ENCODE results near the gene NFATC1.

The NFATC1 gene

DNA sequence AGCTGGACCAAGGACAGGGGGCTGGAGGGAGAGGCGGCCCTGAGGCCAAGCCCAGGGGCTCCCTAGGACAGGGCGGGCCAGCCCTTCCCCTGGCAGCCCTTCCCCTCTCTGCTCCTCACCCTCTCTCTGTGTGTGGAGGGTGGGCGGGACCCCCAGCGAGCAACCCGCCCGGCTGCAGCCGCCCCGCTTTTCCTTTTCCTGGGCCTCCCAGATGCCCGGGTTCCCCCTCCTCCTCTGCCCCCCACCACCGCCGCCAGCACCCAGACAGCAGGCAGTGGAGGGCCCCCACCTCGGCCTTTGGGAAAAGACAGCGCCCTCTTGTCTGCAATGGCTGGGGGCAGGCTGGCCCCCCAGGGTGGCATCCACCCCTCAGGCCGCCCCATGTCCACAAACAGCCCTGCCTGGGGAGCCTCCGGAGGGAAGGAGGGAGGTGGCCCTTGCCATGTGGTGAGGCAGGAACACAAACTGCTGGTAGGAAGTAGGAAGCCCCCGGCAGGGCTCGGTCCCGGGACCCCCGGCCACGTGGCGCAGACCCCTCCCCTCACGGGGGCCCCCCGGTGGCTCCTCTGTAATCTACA, 148.7 kb downstream of the NFATC1 start:
- DNase-seq = no peak

DNA sequence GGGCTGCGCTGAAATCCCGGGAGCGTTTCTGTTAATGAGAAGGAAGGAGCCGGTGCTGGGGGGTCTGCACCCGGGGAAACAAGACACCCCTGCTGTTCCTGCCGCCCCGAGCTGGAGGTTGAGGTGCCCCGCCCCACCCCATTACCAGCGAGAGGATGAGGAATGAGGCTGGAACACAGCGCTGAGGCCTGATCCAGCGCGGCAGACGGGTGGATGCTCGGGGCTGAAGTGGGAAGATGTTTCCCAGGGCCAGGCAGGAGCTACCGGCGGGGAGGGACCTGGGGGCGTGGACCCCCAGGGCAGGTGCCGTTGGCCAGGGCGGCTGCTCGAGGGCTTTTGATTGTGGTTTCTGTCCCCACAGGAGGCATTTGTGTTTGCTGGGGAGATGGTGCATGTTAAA, 149.5 kb downstream of the NFATC1 start:
- no peak for DNase-seq

DNA sequence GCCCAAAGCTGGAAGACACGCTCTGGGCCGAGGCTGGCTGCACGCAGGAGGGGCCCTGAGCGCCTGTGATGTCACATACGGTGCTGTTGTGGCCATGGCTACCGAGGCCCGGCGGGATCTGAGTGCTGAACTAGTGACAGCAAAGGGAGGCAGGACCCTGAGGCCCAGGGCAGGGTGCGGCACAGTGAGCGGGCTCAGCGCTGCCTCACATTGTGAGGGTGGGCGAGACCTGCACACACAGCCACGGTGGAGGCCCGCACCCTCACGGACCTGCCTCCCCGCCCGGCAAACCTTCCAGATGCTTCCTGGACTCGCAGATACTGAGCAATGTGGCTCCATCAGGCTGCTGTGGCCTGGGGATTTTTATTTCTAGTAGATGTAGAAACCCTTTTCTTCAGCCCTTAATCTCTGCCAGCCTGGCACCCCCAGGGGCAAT, 150.0 kb downstream of the NFATC1 start:
- DNase-seq = no peak

- DNase-seq = no peak
These were observed 151.1 kb downstream of the NFATC1 start for GRCh38 chr18:79546781-79547272.

DNA sequence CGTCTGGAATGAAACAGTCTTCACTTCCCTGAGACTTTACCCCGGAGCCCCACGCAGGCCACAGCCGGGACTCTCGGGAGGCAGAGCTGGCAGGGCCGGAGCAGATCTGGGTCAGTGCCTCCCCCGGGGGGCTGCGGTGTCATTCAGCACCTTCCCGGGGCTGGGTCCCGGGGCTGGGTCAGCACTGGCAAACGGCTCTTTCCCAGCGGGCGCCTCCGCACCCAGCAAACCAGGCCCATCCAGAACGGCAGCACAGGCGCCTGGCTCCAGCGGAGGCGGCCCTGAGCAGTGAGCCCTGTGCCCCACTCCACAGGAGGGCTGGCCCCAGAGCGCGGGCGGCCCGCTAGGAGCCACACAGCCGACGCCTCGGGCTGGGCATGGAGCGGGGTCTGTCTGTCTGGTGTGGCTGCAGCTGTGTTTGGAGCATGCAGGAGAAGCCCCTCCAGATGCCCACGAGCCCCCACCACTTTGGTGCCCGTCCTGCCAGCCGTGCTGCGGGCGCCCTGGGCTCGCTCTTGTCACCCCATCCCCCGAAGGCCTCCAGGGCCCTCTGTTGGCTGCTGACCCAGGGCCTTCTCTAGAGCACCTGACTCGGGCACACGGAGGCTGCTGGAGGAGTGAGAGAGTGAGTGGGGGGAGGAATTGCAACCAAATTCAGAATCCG, 151.8 kb downstream of the NFATC1 start:
- no peak for DNase-seq

- DNase-seq = no peak
These were observed 152.3 kb downstream of the NFATC1 start for GRCh38 chr18:79548077-79548450.

GRCh38 chr18:79548621-79548985, 152.9 kb downstream of the NFATC1 start:
- DNase-seq = no peak

- DNase-seq = no peak
These were observed 153.4 kb downstream of the NFATC1 start for GRCh38 chr18:79548986-79549637.

- DNase-seq = no peak
These were observed 153.9 kb downstream of the NFATC1 start for GRCh38 chr18:79549638-79550000.

- DNase-seq = no peak
These were observed 156.5 kb downstream of the NFATC1 start for GRCh38 chr18:79552140-79552631.

DNA sequence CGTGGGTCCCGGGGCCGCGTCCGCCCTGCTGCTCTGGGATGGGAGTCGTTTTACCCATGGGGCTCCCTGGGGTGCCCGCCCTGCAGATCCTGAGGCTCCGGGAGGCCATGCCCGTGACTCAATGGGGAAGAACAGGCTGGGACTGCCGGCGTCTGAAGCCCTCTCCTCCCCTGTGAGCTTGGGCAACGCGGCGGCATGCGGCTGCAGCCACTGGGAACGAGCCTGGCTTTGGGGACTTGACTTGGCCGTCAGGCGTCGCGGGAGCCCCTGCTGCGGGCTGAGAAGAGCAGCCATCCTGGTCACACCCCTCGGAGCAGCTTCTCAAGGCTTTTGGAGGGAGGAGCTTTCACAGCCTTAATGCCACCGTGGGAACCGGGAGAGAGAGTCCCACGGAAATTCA, 157.0 kb downstream of the NFATC1 start:
- no peak for DNase-seq

DNA sequence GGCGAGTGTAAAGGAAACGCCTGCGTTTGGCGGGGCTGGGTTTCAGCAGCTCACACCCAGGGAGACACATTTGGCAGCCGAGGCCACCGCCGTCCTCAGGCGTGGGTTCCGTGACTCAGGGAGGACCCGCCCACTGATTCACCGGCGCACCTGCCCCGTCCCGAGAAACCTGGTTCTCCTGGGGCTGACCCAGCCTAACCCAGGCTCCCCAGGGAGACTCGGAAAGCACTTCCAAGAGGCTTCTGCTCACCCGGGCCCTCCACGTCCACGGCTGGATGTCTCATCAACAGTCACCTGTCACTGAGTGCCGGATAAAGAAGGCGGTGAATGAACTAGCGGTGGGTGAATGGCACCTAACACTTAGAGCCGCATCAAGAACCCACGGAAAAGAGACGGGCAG, 157.4 kb downstream of the NFATC1 start:
- no peak for DNase-seq

- DNase-seq = no peak
These were observed 158.0 kb downstream of the NFATC1 start for GRCh38 chr18:79553696-79554095.

DNA sequence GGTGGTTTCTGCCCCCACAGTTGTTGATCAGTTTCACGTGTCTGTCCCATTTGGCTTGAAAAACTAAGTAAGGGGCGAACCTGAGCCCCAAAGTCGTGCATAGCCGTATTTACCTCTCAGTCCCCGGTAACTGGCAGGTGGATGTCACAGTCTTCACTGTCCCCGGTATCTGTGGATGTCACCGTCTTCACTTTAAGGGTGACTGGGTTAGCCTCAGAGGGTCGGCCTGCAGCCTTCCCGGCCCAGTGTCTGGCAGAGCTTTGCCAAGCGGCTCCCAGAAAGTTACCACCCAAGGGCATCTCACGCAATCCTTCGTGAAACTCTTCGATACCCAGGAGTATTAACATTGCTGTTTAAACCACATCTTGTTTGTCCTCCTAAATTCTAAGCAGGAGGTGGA, 158.6 kb downstream of the NFATC1 start:
- no peak for DNase-seq

- no peak for DNase-seq
These were observed 159.4 kb downstream of the NFATC1 start for GRCh38 chr18:79554945-79555645.

DNA sequence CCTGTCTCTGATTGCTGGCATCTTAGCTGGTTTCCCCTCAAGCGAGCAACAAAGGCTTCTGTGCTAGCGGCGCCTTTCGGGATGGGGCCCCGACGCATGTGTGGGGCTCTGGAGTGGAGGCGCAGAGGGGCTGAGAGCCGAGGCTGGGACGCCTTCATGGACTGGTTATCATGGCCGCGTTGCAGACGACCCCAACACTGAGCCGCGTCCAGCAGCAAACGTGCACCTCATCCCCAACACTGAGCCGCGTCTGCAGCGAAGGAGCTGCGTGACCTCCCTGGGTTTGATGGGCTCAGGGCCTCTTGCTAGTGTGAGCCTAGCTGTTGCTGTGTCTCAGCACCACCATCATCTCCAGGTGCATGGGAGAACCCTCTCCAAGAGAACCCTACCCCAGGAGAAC, 160.2 kb downstream of the NFATC1 start:
- DNase-seq = no peak

- no peak for DNase-seq
These were observed 161.3 kb downstream of the NFATC1 start for GRCh38 chr18:79556829-79557585.

- no peak for DNase-seq
These were observed 162.6 kb downstream of the NFATC1 start for GRCh38 chr18:79558196-79558932.

- DNase-seq = no peak
These were observed 163.2 kb downstream of the NFATC1 start for GRCh38 chr18:79558933-79559416.

DNA sequence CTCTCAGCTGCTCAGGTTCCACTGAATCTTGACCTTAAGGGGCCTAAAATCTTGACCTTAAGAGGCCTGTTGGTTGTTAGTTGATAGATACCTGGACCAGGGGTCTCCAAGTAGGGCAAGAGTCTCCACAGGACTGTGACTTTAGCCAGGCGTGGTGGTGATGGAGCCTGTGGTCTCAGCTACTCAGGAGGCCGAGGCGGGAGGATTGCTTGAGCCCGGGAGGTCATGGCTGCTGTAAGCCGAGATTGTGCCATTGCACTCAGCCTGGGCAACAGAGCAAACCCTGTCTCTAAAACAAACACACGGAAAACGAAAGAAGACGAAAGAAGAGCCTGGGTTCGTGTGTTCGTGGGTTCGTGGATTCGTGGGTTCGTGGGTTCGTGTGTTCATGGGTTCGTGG, 163.7 kb downstream of the NFATC1 start:
- DNase-seq = no peak

GRCh38 chr18:79560042-79560860, 164.5 kb downstream of the NFATC1 start:
- DNase-seq = no peak

All from stimulated activated CD8-positive, alpha-beta memory T cell treated with anti-CD3 and anti-CD28 coated beads, Interleukin-4, amount 100 ng/mL, for 48 hours (primary cell).